ENCODE data around the gene IGFALS. TPM values are rescaled to one million over a fixed set of nuclear protein-coding genes. Genes with fewer than 3 reads are reported as not detected.
"Not testable (repeated sequence)": the region's sequence is repeated elsewhere in the genome, so short reads cannot be mapped to it uniquely, and the experiment has no call there.

The IGFALS gene
- total and polyA plus RNA-seq, 2 experiments from 2014 or later: 0.16 TPM; not detected in 1

GRCh38 chr16:1800701-1801100 lies 7.2 kb upstream of the IGFALS start (continued):
- TF ChIP-seq ZNF462 (CRISPR knock-in tag; IDR thresholded peaks at IDR 0.05) (no peak), EZH2 (IDR thresholded peaks at IDR 0.05; ENCODE audit: low read depth, unreplicated experiment) (no peak), REST (IDR thresholded peaks at IDR 0.05; ENCODE audit: unreplicated experiment) (no peak), STAT1 (IDR thresholded peaks at IDR 0.05; ENCODE audit: unreplicated experiment) (no peak)

GRCh38 chr16:1799263-1799662 lies 5.8 kb upstream of the IGFALS start:
- H3K4me1 ChIP-seq (ENCODE audit: insufficient read depth); H3K79me2 ChIP-seq (replicated peaks; ENCODE audit: insufficient read depth); H3K4me2 ChIP-seq; H3K27ac Mint-ChIP-seq; H3F3A ChIP-seq (replicated peaks; ENCODE audit: low read depth); H2AFZ ChIP-seq; ATAC-seq; H4K20me1 ChIP-seq (replicated peaks; ENCODE audit: insufficient read depth); H3K27ac ChIP-seq (ENCODE audit: low read depth); H3K27me3 Mint-ChIP-seq (ENCODE audit: insufficient read depth, low read depth, poor library complexity); DNase-seq (ENCODE audit: low spot score); H3K36me3 ChIP-seq (ENCODE audit: insufficient read depth); H3K4me3 Mint-ChIP-seq; H3K27me3 ChIP-seq (ENCODE audit: insufficient read depth); H3K9me2 ChIP-seq (ENCODE audit: insufficient read depth); H3K4me1 Mint-ChIP-seq; H3K4me3 ChIP-seq: not testable (repeated sequence)
- peaks cover 59% of the 10 kb centered on the region for H3K36me3 Mint-ChIP-seq (ENCODE audit: low read depth)
- H3K9me3 Mint-ChIP-seq: peaks cover 63% of the 10 kb centered on the region

Data from GM23338 (cell line).